ES-I3 (cell line): Measurements from ENCODE around the gene SCAMP1.
A peak's percentile ranks its signal among the peaks of the same experiment; 100 is the strongest.
"Not testable (repeated sequence)": the region's sequence is repeated elsewhere in the genome, so short reads cannot be mapped to it uniquely, and the experiment has no call there.

Experiments used
- H3K36me3 ChIP-seq: 2 replicates; pipeline ENCODE4 v1.6.1; 2013; ENCODE audit warnings: mild to moderate bottlenecking, low read length, control low read depth, moderate library complexity; ENCODE audit not compliant: insufficient read depth
- H3K4me1 ChIP-seq: 2 replicates; pipeline ENCODE4 v1.6.1; 2013; ENCODE audit warnings: mild to moderate bottlenecking, control low read depth, low read length; ENCODE audit not compliant: insufficient read depth
- H3K9ac ChIP-seq: 2 replicates; pipeline ENCODE4 v1.6.1; 2013; ENCODE audit warnings: low read depth, mild to moderate bottlenecking, low read length, moderate library complexity
- H3K9me3 ChIP-seq: 2 replicates; pipeline ENCODE4 v1.6.1; 2013; ENCODE audit warnings: mild to moderate bottlenecking, low read length, moderate library complexity; ENCODE audit not compliant: control insufficient read depth, insufficient read depth

Gene SCAMP1

DNA sequence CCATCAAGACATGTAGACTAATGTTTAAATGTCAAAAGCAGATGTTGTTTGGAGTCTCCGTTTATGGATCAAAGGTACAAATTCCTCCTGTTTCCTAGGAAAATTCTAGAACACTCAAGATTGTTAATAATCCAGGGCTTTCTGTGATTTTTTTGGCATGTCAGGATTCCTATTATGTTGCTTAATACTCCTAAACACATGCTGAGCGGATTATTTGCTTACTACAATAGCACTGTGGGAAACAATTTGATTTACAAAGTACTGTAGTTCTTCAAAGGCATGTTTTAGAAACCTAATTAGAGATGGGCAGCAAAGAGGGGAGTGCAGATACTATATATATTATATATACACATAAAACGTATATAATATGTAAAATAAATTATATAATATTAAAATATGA lies 19.0 kb upstream of the SCAMP1 start:
- peaks cover 7% of the 10 kb centered on the region; the same call in 1 of the 2 replicates for H3K4me1 ChIP-seq
- no peaks in the 10 kb centered on the region for H3K36me3 ChIP-seq
- peaks cover 6% of the 10 kb centered on the region; the same call in 1 of the 2 replicates for H3K9me3 ChIP-seq
- H3K9ac ChIP-seq: no peak overlapping the region

DNA sequence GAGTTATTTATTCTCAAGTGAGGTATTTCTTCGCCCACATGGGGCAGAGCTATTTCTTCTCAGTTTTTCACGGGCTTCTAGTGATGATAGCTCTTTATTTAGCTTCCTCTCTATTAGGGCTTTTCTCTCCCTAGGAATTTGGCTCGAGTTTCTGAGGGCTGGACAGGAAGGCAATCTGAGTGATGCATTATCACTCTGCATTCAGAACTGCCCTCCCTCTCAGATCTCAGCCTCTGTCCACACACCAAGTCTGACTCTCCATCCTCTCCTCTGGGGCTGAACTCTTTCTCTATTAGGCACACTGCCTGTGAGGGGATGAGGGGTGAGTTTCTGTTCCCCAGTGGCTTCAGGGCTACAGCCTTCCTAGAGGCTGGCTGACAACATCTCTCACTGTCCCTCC lies 14.9 kb upstream of the SCAMP1 start:
- Histone ChIP-seq H3K36me3 (no peaks in the 10 kb centered on the region), H3K9ac (no peak overlapping the region), H3K4me1 (peaks cover 7% of the 10 kb centered on the region; the same call in 1 of the 2 replicates)

DNA sequence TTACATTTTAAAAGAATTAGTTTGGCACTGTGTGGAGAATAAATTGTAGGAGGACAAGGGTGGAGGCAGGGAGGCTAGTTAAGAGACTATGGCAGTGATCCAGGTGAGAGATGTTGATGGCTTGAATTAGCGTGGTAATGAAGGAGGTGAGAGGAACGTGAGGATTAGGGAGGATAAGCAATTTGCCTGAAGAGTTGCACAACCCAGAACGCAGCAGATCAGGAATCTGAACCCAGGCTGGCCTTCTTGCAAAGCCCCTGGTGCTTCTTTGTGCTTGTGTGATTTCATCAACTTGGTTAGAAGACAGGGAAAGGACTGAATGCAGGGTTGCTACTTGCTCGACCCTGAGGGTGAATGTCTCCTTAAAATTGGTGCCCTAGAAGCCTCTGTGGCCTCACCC lies 6.9 kb upstream of the SCAMP1 start:
- H3K9me3 ChIP-seq: no peaks in the 10 kb centered on the region
- H3K36me3 ChIP-seq: no peaks in the 10 kb centered on the region
- H3K9ac ChIP-seq: no peak overlapping the region
- no peaks in the 10 kb centered on the region for H3K4me1 ChIP-seq

More for the DNA sequence above, 14.9 kb upstream of the SCAMP1 start:
- peaks cover 6% of the 10 kb centered on the region; the same call in 1 of the 2 replicates for H3K9me3 ChIP-seq

DNA sequence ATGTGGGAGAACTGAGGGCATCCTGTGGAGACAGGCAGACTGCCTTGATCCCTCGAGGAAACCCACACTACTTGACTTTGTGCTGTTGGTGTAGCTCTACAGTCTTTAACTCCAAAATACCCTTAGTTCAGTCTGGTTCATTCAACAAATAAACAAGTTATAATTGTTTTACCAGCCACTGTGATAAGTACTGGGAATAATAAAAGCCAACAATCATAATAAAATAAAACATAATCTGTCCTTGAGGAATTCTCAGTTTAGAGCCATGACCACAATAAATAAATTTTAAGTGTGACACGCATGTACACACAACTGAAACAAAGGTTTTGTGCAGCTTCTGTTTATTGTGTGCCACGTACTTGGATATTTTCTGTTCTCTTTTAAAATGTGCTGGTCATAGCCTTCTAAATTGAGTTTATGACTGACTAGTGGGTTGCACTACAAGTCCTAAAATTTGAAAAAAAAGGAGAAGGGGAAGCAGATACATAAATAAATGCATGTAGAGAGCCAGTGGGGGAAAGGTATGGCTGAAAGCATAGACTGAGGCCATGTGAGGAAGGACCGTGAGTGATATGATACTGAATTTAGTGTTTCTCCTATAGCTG lies 6.2 kb upstream of the SCAMP1 start:
- no peaks in the 10 kb centered on the region for H3K9me3 ChIP-seq
- no peaks in the 10 kb centered on the region for H3K36me3 ChIP-seq
- no peak overlapping the region for H3K9ac ChIP-seq

DNA sequence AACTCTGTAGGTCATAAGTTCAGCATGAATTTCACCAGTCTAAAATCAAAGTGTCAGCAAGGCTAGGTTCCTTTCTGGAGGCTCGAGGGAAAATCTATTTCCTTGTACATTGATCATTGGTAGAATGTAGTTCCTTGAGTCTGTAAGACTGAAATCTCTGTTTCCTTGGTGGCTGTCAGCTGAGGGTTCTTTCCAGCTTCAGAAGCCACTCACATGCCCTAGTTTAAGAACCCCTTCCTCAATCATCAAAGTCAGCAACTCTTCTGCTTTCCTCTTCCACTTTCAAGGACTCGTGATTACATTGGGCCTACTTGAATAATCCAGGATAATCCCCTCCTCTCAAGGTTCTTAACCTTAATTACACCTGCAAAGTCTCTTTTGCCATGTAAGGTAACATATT lies 4.9 kb upstream of the SCAMP1 start:
- Histone ChIP-seq H3K4me1 (no peaks in the 10 kb centered on the region), H3K9ac (no peak overlapping the region), H3K9me3 (no peaks in the 10 kb centered on the region; the same call in 1 of the 2 replicates), H3K36me3 (no peaks in the 10 kb centered on the region)

More for the DNA sequence above, 6.2 kb upstream of the SCAMP1 start:
- no peaks in the 10 kb centered on the region for H3K4me1 ChIP-seq

DNA sequence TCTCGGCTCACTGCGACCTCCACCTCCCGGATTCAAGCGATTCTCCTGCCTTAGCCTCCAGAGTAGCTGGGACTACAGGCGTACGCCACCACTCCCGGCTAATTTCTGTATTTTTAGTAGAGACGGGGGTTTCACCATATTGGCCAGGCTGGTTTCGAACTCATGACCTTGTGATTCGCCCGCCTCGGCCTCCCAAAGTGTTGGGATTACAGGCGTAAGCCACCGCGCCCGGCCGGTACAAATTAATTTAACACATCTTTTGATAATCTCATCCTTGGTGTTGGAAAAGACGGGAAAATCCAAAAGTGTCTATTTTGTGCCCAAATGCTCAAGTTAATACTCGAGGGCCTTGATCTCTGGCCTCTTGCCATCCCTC lies 974 bp upstream of the SCAMP1 start:
- H3K4me1 ChIP-seq, H3K9me3 ChIP-seq, H3K36me3 ChIP-seq: not testable (repeated sequence)
- H3K9ac ChIP-seq: peak overlapping the region; percentile 100; the same call in 1 of the 2 replicates

DNA sequence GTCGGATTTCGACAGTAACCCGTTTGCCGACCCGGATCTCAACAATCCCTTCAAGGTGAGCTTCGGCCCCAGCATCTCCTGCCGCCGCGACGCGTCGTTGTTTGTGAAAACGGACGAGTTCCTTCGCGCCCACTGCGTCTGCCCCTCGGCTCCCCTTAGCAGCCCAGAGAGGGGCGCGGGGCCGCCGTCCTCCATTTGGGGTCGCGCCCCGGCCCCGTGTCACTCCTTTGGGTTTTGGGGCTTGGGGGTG lies 182 bp downstream of the SCAMP1 start:
- Histone ChIP-seq H3K9me3 (no peaks in the 10 kb centered on the region; the same call in 1 of the 2 replicates), H3K36me3 (no peaks in the 10 kb centered on the region), H3K9ac (peak overlapping the region; percentile 100), H3K4me1 (peaks cover 9% of the 10 kb centered on the region; the same call in 1 of the 2 replicates)

DNA sequence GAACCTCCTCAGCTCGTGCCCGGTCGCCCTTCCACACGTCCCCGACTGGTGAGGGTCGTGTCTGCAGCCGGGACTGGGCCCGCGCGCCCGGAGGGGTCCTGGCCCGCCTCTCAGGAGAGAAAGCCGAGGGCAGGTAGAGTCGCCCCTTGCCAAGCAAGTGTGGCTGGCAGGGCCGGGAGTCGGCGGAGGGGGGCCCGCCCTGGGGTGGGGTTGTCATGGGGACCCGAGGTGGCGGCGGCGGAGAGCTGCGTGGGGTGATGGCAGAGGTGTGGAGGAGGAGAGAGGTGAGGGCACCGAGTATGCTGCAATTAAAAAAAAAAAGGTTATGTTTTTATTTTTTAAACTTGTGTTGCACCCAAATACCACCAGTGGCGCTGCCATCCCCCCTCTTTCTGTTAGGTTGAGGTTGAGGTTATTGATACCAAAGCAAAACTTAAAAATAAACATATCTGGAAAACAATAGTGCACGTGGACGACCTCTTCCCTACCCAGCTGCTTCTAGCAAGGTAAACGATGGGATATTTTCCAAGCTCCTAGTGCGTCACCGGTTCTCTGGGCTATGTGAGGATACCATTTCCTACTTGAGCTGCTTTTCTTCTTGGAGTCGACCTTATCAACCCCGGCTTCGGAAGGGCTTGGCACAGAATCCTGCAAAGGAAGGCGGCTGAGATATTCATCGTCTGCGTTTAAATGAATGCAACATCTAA lies 660 bp downstream of the SCAMP1 start:
- H3K9ac ChIP-seq: peak overlapping the region; percentile 100
- H3K4me1 ChIP-seq: peaks cover 9% of the 10 kb centered on the region; the same call in 1 of the 2 replicates

DNA sequence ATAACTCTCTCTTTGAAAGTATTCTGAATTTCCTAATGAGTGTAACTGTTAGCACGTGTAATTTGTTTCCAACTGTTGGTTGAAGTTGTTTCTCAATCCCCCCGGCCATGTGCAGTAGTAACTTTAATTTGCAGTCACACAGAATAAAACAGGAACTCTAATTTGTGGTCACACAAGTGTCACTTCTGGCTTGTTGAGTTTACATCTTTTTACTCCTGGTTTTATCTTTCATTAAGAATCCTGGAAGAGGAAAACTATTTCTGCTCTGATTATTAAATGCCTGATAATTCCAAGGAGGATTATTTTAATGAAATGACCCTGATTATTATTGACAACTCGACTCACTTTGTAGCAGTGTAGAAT lies 1.2 kb downstream of the SCAMP1 start:
- H3K36me3 ChIP-seq: no peaks in the 10 kb centered on the region
- no peaks in the 10 kb centered on the region; the same call in none of the 2 replicates for H3K9me3 ChIP-seq
- H3K9ac ChIP-seq: peak overlapping the region; percentile 100
- H3K4me1 ChIP-seq: peaks cover 9% of the 10 kb centered on the region; the same call in 1 of the 2 replicates

More for the DNA sequence above, 660 bp downstream of the SCAMP1 start:
- H3K9me3 ChIP-seq: no peaks in the 10 kb centered on the region; the same call in 1 of the 2 replicates
- no peaks in the 10 kb centered on the region for H3K36me3 ChIP-seq

DNA sequence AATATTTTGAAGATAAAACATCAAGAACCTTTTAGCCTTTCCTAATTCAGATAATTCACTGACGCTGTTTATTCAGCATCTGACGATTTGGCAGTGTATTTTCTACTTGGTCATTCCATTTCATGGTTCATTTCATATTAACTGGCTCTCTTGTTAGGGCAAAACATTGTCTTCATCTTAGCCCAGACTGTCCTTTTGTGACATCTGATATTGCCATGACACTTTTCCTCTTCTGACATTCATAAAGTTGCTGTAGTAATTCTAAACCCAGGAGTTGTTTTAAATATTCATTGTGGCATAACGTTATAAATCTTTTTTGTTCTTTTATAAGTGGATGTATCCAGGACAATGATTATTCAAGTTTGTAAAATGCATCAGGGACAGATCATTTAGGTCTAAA lies 1.8 kb downstream of the SCAMP1 start:
- peaks cover 9% of the 10 kb centered on the region; the same call in 1 of the 2 replicates for H3K4me1 ChIP-seq
- no peaks in the 10 kb centered on the region for H3K36me3 ChIP-seq
- no peaks in the 10 kb centered on the region; the same call in none of the 2 replicates for H3K9me3 ChIP-seq
- H3K9ac ChIP-seq: no peak overlapping the region

DNA sequence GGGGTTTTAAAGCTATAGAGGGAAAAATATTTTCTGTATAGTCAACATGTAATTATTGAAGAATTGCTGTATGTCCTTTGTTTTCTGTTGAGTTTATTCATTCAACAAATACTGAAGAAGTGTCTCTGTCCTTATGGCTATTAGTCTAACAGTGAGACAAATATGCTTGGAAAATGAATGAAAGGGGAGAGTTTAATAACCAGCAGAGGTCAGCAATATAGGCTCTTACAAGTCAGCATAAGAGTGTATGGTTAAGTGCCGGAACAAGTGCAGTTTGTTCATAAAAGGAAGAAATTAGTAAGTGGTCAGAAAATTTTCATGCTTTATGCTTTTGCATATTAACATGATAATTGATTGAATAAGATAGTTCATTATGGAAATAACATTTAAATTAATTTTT lies 3.6 kb downstream of the SCAMP1 start:
- Histone ChIP-seq H3K36me3 (no peaks in the 10 kb centered on the region), H3K9me3 (no peaks in the 10 kb centered on the region; the same call in none of the 2 replicates), H3K9ac (no peak overlapping the region), H3K4me1 (peaks cover 9% of the 10 kb centered on the region; the same call in 1 of the 2 replicates)

DNA sequence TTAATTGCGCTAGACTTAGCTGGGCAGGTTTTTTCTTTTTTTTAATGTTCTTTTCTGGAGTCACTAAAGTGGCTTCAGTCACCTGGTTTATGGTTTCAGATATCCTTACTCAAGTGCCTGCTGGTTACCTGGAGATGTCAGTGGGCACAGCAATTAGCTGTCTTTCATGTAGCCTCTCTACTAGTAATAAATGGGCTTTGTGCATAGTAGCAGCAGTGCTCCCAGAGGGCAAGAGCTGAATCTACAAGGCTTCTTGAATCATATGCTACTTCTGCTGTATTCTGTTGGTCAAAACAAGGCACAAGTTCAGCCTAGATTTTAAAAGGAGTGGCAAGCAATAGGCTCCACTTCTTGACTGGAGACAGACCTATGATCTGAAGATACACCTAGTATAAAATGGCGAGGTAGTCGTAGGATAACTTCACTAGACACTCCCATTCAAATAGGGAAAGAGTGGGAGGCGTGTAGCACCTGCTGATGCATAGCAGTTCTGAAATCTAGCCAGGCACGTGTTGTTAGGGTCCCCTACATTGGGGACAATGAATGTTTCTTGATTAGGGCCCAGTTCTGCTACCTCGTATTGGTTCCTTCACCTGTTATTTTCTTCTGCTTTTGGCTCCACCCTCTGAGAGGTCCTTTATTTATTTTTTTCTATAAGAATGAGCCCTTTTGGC lies 7.0 kb downstream of the SCAMP1 start:
- Histone ChIP-seq H3K36me3 (no peaks in the 10 kb centered on the region), H3K9me3 (no peaks in the 10 kb centered on the region; the same call in 1 of the 2 replicates), H3K4me1 (0 out of 2 replicates have a peak, but pooled peaks cover under 1% of the 10 kb centered on the region), H3K9ac (no peak overlapping the region)

DNA sequence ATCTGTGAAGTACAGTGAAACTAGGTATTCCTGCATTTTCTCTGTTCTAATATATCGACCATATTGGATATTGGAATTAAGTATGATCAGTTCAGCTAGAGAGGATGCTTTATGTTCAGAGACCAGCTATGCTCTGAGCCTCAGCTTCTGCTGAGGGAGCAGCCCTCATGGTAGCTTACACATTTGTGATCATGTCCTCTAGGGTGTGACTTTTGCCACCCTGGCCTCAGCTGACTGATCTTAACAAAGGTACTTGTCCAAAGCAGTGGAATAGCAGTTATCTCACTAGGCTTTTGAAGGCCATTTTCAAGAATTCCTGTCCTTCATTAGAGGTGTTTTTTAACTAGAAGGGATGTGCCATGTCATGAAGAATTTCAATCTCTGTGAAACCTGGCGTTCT lies 9.3 kb downstream of the SCAMP1 start:
- H3K4me1 ChIP-seq: no peaks in the 10 kb centered on the region
- H3K9me3 ChIP-seq: no peaks in the 10 kb centered on the region; the same call in 1 of the 2 replicates
- H3K9ac ChIP-seq: no peak overlapping the region
- H3K36me3 ChIP-seq: no peaks in the 10 kb centered on the region

DNA sequence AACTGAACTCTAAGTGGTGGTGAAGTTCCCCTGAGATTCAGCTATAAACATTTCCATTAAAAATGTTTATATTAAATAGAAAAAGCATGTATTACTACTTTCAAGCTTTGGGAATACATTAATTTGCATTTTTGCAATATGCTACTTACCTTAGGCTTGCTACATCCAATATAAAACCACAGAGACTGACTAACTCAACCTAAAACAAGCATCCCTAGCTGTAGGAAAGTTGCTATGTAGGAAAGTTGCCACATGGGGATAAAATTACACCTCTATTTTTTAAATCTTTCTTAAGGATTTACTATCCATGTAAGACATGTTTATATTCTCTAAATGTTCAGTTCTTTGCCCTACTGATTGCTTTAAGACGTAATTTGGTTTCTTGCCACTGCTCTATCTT lies 12.8 kb downstream of the SCAMP1 start:
- H3K36me3 ChIP-seq: no peaks in the 10 kb centered on the region
- no peak overlapping the region for H3K9ac ChIP-seq
- no peaks in the 10 kb centered on the region for H3K9me3 ChIP-seq
- H3K4me1 ChIP-seq: no peaks in the 10 kb centered on the region

DNA sequence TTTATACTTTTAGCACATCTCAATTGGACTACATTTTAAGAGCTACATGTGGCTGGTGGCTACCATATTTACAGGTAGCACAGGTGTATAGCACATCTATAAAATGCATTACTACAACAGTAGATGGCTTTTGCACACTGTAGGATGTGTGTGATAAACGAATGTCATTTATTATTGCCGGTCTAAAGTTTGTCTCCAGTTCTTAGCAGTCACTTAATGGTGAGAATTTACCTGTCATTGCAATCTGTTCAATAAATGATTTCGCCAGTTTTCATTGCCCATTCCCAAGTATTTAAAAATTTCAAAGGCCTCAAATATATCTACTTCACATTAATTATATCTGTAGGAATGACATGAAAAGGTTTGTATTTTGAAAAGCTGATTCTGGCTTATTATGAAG lies 15.9 kb downstream of the SCAMP1 start:
- Histone ChIP-seq H3K36me3 (no peaks in the 10 kb centered on the region), H3K9ac (no peak overlapping the region), H3K4me1 (no peaks in the 10 kb centered on the region), H3K9me3 (no peaks in the 10 kb centered on the region)
